NCI-H1436 (cell line): ENCODE measurements around the gene PCNT.
A peak's percentile ranks its signal among the peaks of the same experiment; 100 is the strongest.
"Not testable (repeated sequence)": the region's sequence is repeated elsewhere in the genome, so short reads cannot be mapped to it uniquely, and the experiment has no call there.

Experiments used
- DNase-seq: peaks from one replicate; lab custom pipeline; 2025; lab: John Stamatoyannopoulos, UW

The PCNT gene

GRCh38 chr21:46304955-46305354 is 19.0 kb upstream of the PCNT start:
- no peak for DNase-seq

- DNase-seq = no peak
Measured at GRCh38 chr21:46307625-46308024, 16.3 kb upstream of the PCNT start.

GRCh38 chr21:46308431-46308830 is 15.5 kb upstream of the PCNT start:
- no peak for DNase-seq

GRCh38 chr21:46310260-46310659 is 13.7 kb upstream of the PCNT start:
- DNase-seq = not testable (repeated sequence)

GRCh38 chr21:46311568-46311967 is 12.4 kb upstream of the PCNT start:
- no peak for DNase-seq

- DNase-seq = no peak
Measured at GRCh38 chr21:46312949-46313348, 11.0 kb upstream of the PCNT start.

GRCh38 chr21:46314441-46315020 is 9.4 kb upstream of the PCNT start:
- no peak for DNase-seq

- DNase-seq = no peak
Measured at GRCh38 chr21:46316708-46317324, 7.1 kb upstream of the PCNT start.

GRCh38 chr21:46317710-46318463 is 6.1 kb upstream of the PCNT start:
- no peak for DNase-seq

GRCh38 chr21:46318464-46318845 is 5.5 kb upstream of the PCNT start:
- DNase-seq = no peak

GRCh38 chr21:46319186-46319585 is 4.8 kb upstream of the PCNT start:
- DNase-seq = no peak

GRCh38 chr21:46320331-46320801 is 3.6 kb upstream of the PCNT start:
- no peak for DNase-seq

GRCh38 chr21:46322351-46323226 is 1.4 kb upstream of the PCNT start:
- no peak for DNase-seq

- no peak for DNase-seq
Measured at GRCh38 chr21:46323227-46323709, 688 bp upstream of the PCNT start.

- DNase-seq = peak; percentile 82
Measured at GRCh38 chr21:46324390-46325072, 575 bp downstream of the PCNT start.

GRCh38 chr21:46325073-46325912 is 1.3 kb downstream of the PCNT start:
- DNase-seq = peak; percentile 50

- DNase-seq = no peak
Measured at GRCh38 chr21:46326110-46326703, 2.3 kb downstream of the PCNT start.

- DNase-seq = no peak
Measured at GRCh38 chr21:46327711-46328110, 3.8 kb downstream of the PCNT start.

- no peak for DNase-seq
Measured at GRCh38 chr21:46328151-46328550, 4.2 kb downstream of the PCNT start.

- no peak for DNase-seq
Measured at GRCh38 chr21:46329796-46330195, 5.8 kb downstream of the PCNT start.
